Measurements from ENCODE around the gene PITRM1.
"Not testable (repeated sequence)": the region's sequence is repeated elsewhere in the genome, so short reads cannot be mapped to it uniquely, and the experiment has no call there.

The PITRM1 gene

GRCh38 chr10:3108575-3109105 is 63.9 kb downstream of the PITRM1 start:
- Mint-ChIP-seq H3K36me3 (ENCODE audit: low read depth) (peaks cover 33% of the 10 kb centered on the region), H3K27ac (no peak overlapping the region), H3K4me3 (no peak overlapping the region), H3K4me1 (peaks cover 24% of the 10 kb centered on the region), H3K9me3 (no peaks in the 10 kb centered on the region), H3K27me3 (ENCODE audit: low read depth, poor library complexity) (peaks cover 2% of the 10 kb centered on the region)
- TF ChIP-seq CTCF (IDR thresholded peaks at IDR 0.05): no peak
- no peak for DNase-seq

GRCh38 chr10:3108033-3108432 is 64.5 kb downstream of the PITRM1 start:
- H3K27me3 Mint-ChIP-seq (ENCODE audit: low read depth, poor library complexity): peaks cover 2% of the 10 kb centered on the region
- no peak for TF ChIP-seq CTCF (IDR thresholded peaks at IDR 0.05)
- H3K9me3 Mint-ChIP-seq: no peaks in the 10 kb centered on the region
- H3K27ac Mint-ChIP-seq: no peak overlapping the region
- no peak overlapping the region for H3K4me3 Mint-ChIP-seq
- H3K36me3 Mint-ChIP-seq (ENCODE audit: low read depth): peaks cover 39% of the 10 kb centered on the region
- DNase-seq: no peak
- H3K4me1 Mint-ChIP-seq: peaks cover 24% of the 10 kb centered on the region

- TF ChIP-seq CTCF (IDR thresholded peaks at IDR 0.05): no peak
- Mint-ChIP-seq H3K4me3 (no peak overlapping the region), H3K4me1 (peaks cover 24% of the 10 kb centered on the region), H3K9me3 (no peaks in the 10 kb centered on the region), H3K27me3 (ENCODE audit: low read depth, poor library complexity) (peaks cover 2% of the 10 kb centered on the region), H3K36me3 (ENCODE audit: low read depth) (peaks cover 43% of the 10 kb centered on the region), H3K27ac (no peak overlapping the region)
- no peak for DNase-seq
Observed at GRCh38 chr10:3107426-3107961, 65.1 kb downstream of the PITRM1 start.

GRCh38 chr10:3106928-3107425 is 65.6 kb downstream of the PITRM1 start:
- Mint-ChIP-seq H3K36me3 (ENCODE audit: low read depth) (peaks cover 43% of the 10 kb centered on the region), H3K27ac (no peak overlapping the region)

GRCh38 chr10:3106328-3106727 is 66.3 kb downstream of the PITRM1 start:
- Mint-ChIP-seq H3K36me3 (ENCODE audit: low read depth) (peaks cover 47% of the 10 kb centered on the region), H3K4me1 (peaks cover 15% of the 10 kb centered on the region)
- not testable (repeated sequence) for DNase-seq; H3K27ac Mint-ChIP-seq; H3K4me3 Mint-ChIP-seq; H3K27me3 Mint-ChIP-seq (ENCODE audit: low read depth, poor library complexity); H3K9me3 Mint-ChIP-seq

More at GRCh38 chr10:3106928-3107425, 65.6 kb downstream of the PITRM1 start:
- Mint-ChIP-seq H3K27me3 (ENCODE audit: low read depth, poor library complexity) (peaks cover 2% of the 10 kb centered on the region), H3K9me3 (no peaks in the 10 kb centered on the region), H3K4me1 (peaks cover 22% of the 10 kb centered on the region), H3K4me3 (no peak overlapping the region)
- DNase-seq: no peak
- no peak for TF ChIP-seq CTCF (IDR thresholded peaks at IDR 0.05)

- no peak for DNase-seq
- H3K27me3 Mint-ChIP-seq (ENCODE audit: low read depth, poor library complexity): peaks cover 2% of the 10 kb centered on the region
- no peak for TF ChIP-seq CTCF (IDR thresholded peaks at IDR 0.05)
- H3K27ac Mint-ChIP-seq: no peak overlapping the region
- peaks cover 51% of the 10 kb centered on the region for H3K36me3 Mint-ChIP-seq (ENCODE audit: low read depth)
- no peaks in the 10 kb centered on the region for H3K9me3 Mint-ChIP-seq
- H3K4me3 Mint-ChIP-seq: no peak overlapping the region
- H3K4me1 Mint-ChIP-seq: peaks cover 11% of the 10 kb centered on the region
Observed at GRCh38 chr10:3105905-3106304, 66.7 kb downstream of the PITRM1 start.

Data from nephron progenitor cell (in vitro differentiated cells).